Progenitor cell of endocrine pancreas (in vitro differentiated cells): ENCODE data around the gene NPPB. TPM values are rescaled to one million over a fixed set of nuclear protein-coding genes. Genes with fewer than 3 reads are reported as not detected.

Experiments used
- DNase-seq: peaks from one replicate; pipeline ENCODE4 v3.0.0; 2021; ENCODE audit warnings: low spot score; ENCODE audit not compliant: unreplicated experiment
- H3K27ac Mint-ChIP-seq: 2 replicates; pipeline ENCODE4 v1.8.0; 2021; ENCODE audit warnings: mild to moderate bottlenecking, moderate library complexity, mixed read lengths
- H3K27me3 Mint-ChIP-seq: 2 replicates; pipeline ENCODE4 v1.8.0; 2021; ENCODE audit warnings: mixed read lengths
- H3K36me3 Mint-ChIP-seq: 2 replicates; pipeline ENCODE4 v1.8.0; 2022; ENCODE audit warnings: mixed read lengths; ENCODE audit not compliant: insufficient read depth
- H3K4me1 Mint-ChIP-seq: 2 replicates; pipeline ENCODE4 v1.8.0; 2021; ENCODE audit warnings: low read depth, mixed read lengths
- H3K4me3 Mint-ChIP-seq: 2 replicates; pipeline ENCODE4 v1.8.0; 2021; ENCODE audit warnings: low read depth, mild to moderate bottlenecking, moderate library complexity, mixed read lengths
- H3K9me3 Mint-ChIP-seq: 2 replicates; pipeline ENCODE4 v1.8.0; 2021; ENCODE audit warnings: low read depth, mixed read lengths
- CTCF ChIP-seq: fragments of 200-600 bp; sonication (generic); IDR thresholded peaks from one replicate; pipeline ENCODE4 v1.5.0; 2021; ENCODE audit warnings: antibody characterized with exemption, mild to moderate bottlenecking; ENCODE audit not compliant: unreplicated experiment
- total RNA-seq: library from RNA; stranded (reverse); gene quantifications from 2 replicates; pipeline ENCODE4 v1.2.1, GENCODE V29; 2021

The NPPB gene
- total RNA-seq, 1 donor from 2014 or later = 5.3 TPM

DNA sequence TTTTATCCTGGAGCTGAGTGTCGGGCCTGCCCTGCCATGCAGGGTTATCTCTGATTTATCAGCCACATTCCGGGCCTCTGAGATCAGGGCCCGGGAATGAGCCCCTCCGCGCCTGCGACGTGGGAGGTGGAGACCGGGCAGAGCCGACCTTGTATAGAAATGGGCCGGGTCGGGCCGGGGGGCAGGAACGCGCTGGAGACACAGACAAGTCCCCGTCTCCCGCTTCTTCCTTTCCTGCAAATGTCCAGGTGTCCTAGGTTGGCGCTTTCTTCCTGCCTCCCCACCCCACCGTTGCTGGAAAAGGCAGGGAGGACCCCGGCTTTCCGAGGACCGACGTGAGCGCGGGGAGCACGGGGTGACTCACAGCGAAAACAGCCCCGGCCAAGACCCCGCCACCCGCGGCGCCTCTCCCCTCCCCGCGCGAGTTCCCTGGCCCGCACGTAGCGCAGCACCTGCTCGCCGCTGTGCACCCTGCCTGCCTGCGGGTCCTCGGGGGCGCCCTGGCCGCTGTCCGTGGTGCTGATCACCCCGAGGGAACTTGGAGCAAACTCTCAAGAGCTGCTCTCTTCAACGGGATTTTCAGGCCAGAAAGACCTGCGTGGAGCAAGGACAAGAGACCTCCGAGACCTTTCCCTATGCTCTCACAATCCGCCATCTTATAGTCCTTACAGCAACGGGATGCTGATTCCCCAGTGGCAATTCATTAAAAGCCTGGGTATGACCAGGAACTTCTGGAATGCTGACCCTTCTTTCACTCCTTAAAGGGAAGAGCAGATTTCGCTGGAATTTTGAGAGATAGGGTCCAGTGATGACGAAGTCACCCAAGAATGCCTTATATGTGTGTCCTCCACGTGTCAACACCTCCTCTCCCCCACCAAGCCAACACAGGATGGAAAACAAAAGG is 475 bp upstream of the NPPB start:
- H3K36me3 Mint-ChIP-seq = no peaks in the 10 kb centered on the region
- TF ChIP-seq CTCF = peak; percentile 59
- peaks cover 57% of the 10 kb centered on the region for H3K27me3 Mint-ChIP-seq
- peak overlapping the region; percentile 35 for H3K4me3 Mint-ChIP-seq
- no peaks in the 10 kb centered on the region for H3K9me3 Mint-ChIP-seq
- H3K4me1 Mint-ChIP-seq = peaks cover 2% of the 10 kb centered on the region
- no peak overlapping the region for H3K27ac Mint-ChIP-seq
- peak; percentile 94 for DNase-seq

DNA sequence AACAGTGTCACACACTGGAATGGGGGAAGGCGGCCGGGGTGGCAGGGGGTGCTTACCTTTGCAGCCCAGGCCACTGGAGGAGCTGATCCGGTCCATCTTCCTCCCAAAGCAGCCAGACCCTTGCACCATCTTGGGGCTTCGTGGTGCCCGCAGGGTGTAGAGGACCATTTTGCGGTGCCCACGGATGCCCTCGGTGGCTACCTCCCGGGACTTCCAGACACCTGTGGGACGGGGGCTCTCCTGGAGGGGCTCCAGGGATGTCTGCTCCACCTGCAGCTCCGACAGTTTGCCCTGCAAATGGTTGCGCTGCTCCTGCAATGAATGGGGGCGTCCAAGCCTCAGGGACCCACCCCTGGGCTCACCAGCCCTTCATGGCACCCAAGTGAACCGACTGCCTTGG is 587 bp downstream of the NPPB start:
- no peak for TF ChIP-seq CTCF
- Mint-ChIP-seq H3K36me3 (no peaks in the 10 kb centered on the region), H3K4me1 (peaks cover 2% of the 10 kb centered on the region), H3K27me3 (peaks cover 61% of the 10 kb centered on the region), H3K27ac (no peak overlapping the region), H3K9me3 (no peaks in the 10 kb centered on the region), H3K4me3 (no peak overlapping the region)
- DNase-seq = no peak

DNA sequence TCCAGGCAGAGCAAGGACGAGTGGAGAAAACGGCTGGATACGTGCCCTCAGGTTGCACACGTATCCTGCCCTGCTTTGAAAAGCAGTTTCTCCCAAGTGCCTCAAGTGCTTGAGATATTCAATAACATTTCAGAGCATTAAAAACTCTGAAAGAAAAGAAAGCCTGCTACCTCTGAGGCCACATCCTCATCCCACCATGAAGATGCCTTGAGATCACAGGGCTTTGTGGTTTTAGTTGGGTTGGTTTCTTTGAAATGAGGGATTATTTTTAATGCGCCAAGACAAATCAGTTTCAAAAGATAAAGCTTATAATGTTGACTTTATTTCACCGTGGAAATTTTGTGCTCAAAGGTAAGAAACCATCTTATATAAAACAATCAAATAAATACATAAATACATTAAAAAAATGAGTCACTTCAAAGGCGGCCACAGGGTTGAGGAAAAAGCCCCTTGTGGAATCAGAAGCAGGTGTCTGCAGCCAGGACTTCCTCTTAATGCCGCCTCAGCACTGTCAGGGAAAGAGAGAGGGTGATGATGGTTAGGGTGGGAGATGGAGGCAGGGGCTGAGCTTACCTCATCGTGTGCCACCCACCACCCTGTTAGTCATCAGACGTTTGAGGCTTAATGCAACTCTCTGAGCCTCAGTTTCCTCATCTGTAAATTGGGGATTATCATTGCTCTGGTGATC is 1.4 kb downstream of the NPPB start:
- Mint-ChIP-seq H3K36me3 (no peaks in the 10 kb centered on the region), H3K27ac (no peak overlapping the region), H3K4me3 (no peak overlapping the region), H3K27me3 (peaks cover 60% of the 10 kb centered on the region), H3K4me1 (peaks cover 2% of the 10 kb centered on the region), H3K9me3 (no peaks in the 10 kb centered on the region)
- no peak for DNase-seq
- TF ChIP-seq CTCF = no peak

- Mint-ChIP-seq H3K27me3 (peaks cover 57% of the 10 kb centered on the region), H3K9me3 (no peaks in the 10 kb centered on the region), H3K36me3 (no peaks in the 10 kb centered on the region), H3K4me3 (no peak overlapping the region), H3K4me1 (peaks cover 2% of the 10 kb centered on the region), H3K27ac (no peak overlapping the region)
- no peak for DNase-seq
- TF ChIP-seq CTCF = no peak
Measured at GRCh38 chr1:11856698-11857097, 2.0 kb downstream of the NPPB start.

DNA sequence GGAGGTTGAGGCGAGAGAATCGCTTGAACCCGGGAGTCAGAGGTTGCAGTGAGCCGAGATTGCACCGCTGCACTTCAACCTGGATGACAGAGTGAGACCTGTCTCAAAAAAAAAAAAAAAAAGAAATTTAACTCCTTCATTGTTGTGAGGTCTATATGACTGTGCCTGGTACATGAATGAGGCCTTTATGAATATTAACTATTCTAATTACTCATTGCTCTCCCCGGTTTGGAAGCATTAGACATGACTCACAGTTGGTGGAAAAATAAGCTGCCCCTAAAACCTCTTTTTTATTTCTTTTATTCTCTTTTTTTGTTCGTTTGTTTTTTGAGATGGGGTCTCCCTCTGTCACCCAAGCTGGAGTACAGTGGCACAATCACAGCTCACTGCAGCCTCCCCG is 3.3 kb downstream of the NPPB start:
- Mint-ChIP-seq H3K4me3 (no peak overlapping the region), H3K27ac (no peak overlapping the region), H3K27me3 (peaks cover 45% of the 10 kb centered on the region), H3K4me1 (peaks cover 2% of the 10 kb centered on the region), H3K36me3 (no peaks in the 10 kb centered on the region), H3K9me3 (no peaks in the 10 kb centered on the region)
- DNase-seq = no peak
- no peak for TF ChIP-seq CTCF
